C4-2B (cell line): ENCODE measurements around the gene EVX1.

Experiments used
- H3K27ac ChIP-seq: fragments of 450-650 bp; 2 replicates; pipeline ENCODE4 v1.5.1; 2017
- CTCF ChIP-seq: fragments of 450-650 bp; conservative IDR thresholded peaks from 2 replicates; pipeline ENCODE4 v1.5.1; 2017; ENCODE audit warnings: mild to moderate bottlenecking
- ZFX ChIP-seq: fragments of 450-650 bp; IDR thresholded peaks from 2 replicates; pipeline ENCODE4 v1.6.1; 2017

Gene EVX1

GRCh38 chr7:27237735-27238334, 4.8 kb upstream of the EVX1 start:
- H3K27ac ChIP-seq = no peak overlapping the region
- TF ChIP-seq CTCF = no peak
- TF ChIP-seq ZFX = no peak

- H3K27ac ChIP-seq = no peak overlapping the region
- TF ChIP-seq ZFX (no peak), CTCF (no peak)
Measured at GRCh38 chr7:27238979-27239386, 3.6 kb upstream of the EVX1 start.

- TF ChIP-seq CTCF = no peak
- no peak for TF ChIP-seq ZFX
- no peak overlapping the region for H3K27ac ChIP-seq
Measured at GRCh38 chr7:27239387-27240014, 3.1 kb upstream of the EVX1 start.

- TF ChIP-seq CTCF (no peak), ZFX (no peak)
Measured at GRCh38 chr7:27240015-27240731, 2.4 kb upstream of the EVX1 start.

GRCh38 chr7:27241189-27242056, 1.2 kb upstream of the EVX1 start:
- H3K27ac ChIP-seq = no peak overlapping the region
- TF ChIP-seq CTCF = no peak
- TF ChIP-seq ZFX = no peak

More at GRCh38 chr7:27240015-27240731, 2.4 kb upstream of the EVX1 start:
- H3K27ac ChIP-seq = no peak overlapping the region

- TF ChIP-seq ZFX (no peak), CTCF (no peak)
- no peak overlapping the region for H3K27ac ChIP-seq
Measured at GRCh38 chr7:27242154-27242553, 448 bp upstream of the EVX1 start.
